HUES6 (cell line): ENCODE measurements around the gene CDH16.
"Not testable (repeated sequence)": the region's sequence is repeated elsewhere in the genome, so short reads cannot be mapped to it uniquely, and the experiment has no call there.

ENCODE experiments used
- H3K27ac ChIP-seq: 2 replicates; pipeline ENCODE4 v1.7.0; 2013; ENCODE audit warnings: low read depth, mild to moderate bottlenecking, low read length, inconsistent platforms
- H3K27me3 ChIP-seq: 2 replicates; pipeline ENCODE4 v1.6.1; 2013; ENCODE audit warnings: low read length; ENCODE audit not compliant: control insufficient read depth, insufficient read depth
- H3K36me3 ChIP-seq: 2 replicates; pipeline ENCODE4 v1.6.1; 2013; ENCODE audit warnings: low read length; ENCODE audit not compliant: control insufficient read depth, insufficient read depth
- H3K4me1 ChIP-seq: 2 replicates; pipeline ENCODE4 v1.6.1; 2013; ENCODE audit warnings: low read length; ENCODE audit not compliant: control insufficient read depth, insufficient read depth
- H3K4me3 ChIP-seq: 2 replicates; pipeline ENCODE4 v1.5.1; 2013; ENCODE audit warnings: low read depth, low read length
- H3K9ac ChIP-seq: one replicate; pipeline ENCODE4 v1.6.1; 2013; ENCODE audit warnings: mild to moderate bottlenecking, low read length
- H3K9me3 ChIP-seq: 2 replicates; pipeline ENCODE4 v1.6.1; 2013; ENCODE audit warnings: low read depth, low read length; ENCODE audit not compliant: control insufficient read depth, insufficient read depth

CDH16 gene

GRCh38 chr16:66946541-66946940, 27.9 kb upstream of the CDH16 start:
- Histone ChIP-seq H3K27ac (no peak overlapping the region), H3K9me3 (peaks cover 6% of the 10 kb centered on the region), H3K4me3 (no peak overlapping the region), H3K9ac (no peak overlapping the region), H3K4me1 (no peaks in the 10 kb centered on the region), H3K36me3 (peaks cover 25% of the 10 kb centered on the region), H3K27me3 (peaks cover 33% of the 10 kb centered on the region)

DNA sequence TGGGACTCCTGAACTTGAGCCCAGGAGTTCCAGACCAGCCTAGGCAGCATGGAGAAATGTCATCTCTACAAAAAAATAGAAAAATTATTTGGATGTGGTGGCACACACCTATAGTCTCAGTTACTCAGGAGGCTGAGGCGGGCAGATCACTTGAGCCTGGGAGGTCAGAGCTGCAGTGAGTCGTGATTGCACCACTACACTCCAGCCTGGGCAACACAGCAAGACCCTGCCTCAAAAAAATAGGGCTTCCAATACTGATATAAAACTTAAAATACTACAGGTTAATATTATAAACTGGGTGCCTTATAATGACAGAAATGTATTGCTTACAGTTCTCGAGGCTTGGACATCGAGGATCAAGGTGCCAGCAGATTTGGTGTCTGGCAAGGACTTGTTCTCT, 27.3 kb upstream of the CDH16 start:
- Histone ChIP-seq H3K9me3 (no peaks in the 10 kb centered on the region), H3K9ac (no peak overlapping the region), H3K4me3 (no peak overlapping the region), H3K4me1 (no peaks in the 10 kb centered on the region), H3K27me3 (peaks cover 33% of the 10 kb centered on the region), H3K36me3 (peaks cover 31% of the 10 kb centered on the region), H3K27ac (no peak overlapping the region)

DNA sequence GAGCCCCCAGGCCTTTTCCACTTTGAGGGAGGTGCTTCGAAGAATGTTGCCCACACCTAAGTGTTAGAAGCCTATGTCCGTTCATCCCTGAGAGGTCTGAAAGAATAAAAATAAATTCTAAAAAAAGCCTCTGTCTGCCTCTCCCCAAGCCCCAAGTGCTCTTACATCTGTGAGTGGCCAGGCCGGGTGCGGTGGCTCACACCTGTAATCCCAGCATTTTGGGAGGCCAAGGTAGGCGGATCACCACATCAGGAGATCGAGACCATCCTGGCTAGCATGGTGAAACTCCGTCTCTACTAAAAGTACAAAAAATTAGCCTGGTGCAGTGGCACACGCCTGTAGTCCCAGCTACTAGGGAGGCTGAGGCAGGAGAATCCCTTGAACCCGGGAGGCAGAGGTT, 26.3 kb upstream of the CDH16 start:
- H3K27ac ChIP-seq, H3K4me3 ChIP-seq, H3K9me3 ChIP-seq, H3K9ac ChIP-seq, H3K4me1 ChIP-seq: not testable (repeated sequence)
- Histone ChIP-seq H3K27me3 (peaks cover 28% of the 10 kb centered on the region), H3K36me3 (peaks cover 41% of the 10 kb centered on the region)

GRCh38 chr16:66944054-66944441, 25.4 kb upstream of the CDH16 start:
- H3K9ac ChIP-seq = no peak overlapping the region

DNA sequence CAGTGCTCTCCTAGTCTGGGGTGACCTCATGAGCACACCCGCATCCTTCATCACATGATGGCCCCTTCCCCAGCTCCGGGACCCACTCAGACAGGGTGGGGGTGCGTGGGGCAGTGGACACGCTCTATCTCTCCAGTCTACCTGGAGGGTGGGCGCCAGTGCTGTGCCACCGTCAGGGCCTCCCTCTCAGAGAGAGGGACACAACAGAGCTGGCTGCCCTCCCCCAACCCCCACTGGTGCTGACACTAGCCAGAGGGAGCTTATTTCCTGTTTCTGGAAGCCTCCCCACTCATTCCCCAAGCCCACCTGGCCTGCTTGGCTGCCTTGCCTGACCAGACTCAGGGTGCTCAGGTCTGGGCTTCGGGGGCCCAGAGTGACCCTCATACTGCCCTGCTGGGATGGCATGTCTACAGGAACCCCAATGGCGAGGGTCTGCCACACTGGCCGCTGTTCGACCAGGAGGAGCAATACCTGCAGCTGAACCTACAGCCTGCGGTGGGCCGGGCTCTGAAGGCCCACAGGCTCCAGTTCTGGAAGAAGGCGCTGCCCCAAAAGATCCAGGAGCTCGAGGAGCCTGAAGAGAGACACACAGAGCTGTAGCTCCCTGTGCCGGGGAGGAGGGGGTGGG, 24.9 kb upstream of the CDH16 start:
- Histone ChIP-seq H3K9ac (no peak overlapping the region), H3K36me3 (peaks cover 55% of the 10 kb centered on the region), H3K9me3 (no peaks in the 10 kb centered on the region), H3K4me3 (no peak overlapping the region), H3K27me3 (peaks cover 13% of the 10 kb centered on the region), H3K27ac (no peak overlapping the region), H3K4me1 (no peaks in the 10 kb centered on the region)

More at GRCh38 chr16:66944054-66944441, 25.4 kb upstream of the CDH16 start:
- H3K36me3 ChIP-seq = peaks cover 50% of the 10 kb centered on the region
- no peaks in the 10 kb centered on the region for H3K9me3 ChIP-seq
- H3K27ac ChIP-seq = no peak overlapping the region
- H3K4me3 ChIP-seq = no peak overlapping the region
- H3K27me3 ChIP-seq = peaks cover 18% of the 10 kb centered on the region
- no peaks in the 10 kb centered on the region for H3K4me1 ChIP-seq

DNA sequence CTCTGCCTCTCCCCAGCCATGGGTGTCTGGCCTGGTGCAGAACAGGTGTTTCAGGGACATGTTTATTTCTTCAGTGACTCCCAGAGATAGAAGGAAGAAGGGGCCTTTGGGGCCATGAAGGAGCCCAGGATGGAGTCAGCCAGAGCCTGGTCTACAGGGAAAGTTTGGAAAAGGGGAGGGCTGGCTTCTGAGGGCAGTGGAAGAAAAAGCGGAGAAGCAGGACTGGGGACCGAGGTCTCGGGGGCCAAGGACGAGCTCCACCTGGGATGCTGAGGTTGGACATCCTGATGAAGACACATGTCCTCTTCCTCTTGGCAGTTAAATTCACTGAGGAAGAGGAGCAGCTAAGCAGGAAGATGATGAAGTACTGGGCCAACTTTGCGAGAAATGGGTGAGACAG, 24.3 kb upstream of the CDH16 start:
- peaks cover 58% of the 10 kb centered on the region for H3K36me3 ChIP-seq
- peaks cover 8% of the 10 kb centered on the region for H3K27me3 ChIP-seq
- no peak overlapping the region for H3K9ac ChIP-seq
- H3K4me3 ChIP-seq = no peak overlapping the region
- no peak overlapping the region for H3K27ac ChIP-seq
- no peaks in the 10 kb centered on the region for H3K9me3 ChIP-seq
- H3K4me1 ChIP-seq = no peaks in the 10 kb centered on the region

DNA sequence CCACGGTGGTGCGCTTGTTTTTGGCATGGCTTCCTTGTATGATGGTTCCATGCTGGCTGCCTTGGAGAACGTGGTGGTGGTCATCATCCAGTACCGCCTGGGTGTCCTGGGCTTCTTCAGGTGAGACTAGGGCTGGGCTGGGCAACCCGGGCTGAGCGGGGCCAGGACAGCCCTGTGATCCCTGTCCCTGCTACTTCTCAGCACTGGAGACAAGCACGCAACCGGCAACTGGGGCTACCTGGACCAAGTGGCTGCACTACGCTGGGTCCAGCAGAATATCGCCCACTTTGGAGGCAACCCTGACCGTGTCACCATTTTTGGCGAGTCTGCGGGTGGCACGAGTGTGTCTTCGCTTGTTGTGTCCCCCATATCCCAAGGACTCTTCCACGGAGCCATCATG, 21.6 kb upstream of the CDH16 start:
- H3K9ac ChIP-seq = no peak overlapping the region
- H3K4me3 ChIP-seq = no peak overlapping the region
- H3K9me3 ChIP-seq = no peaks in the 10 kb centered on the region
- peaks cover 6% of the 10 kb centered on the region; the same call in 1 of the 2 replicates for H3K4me1 ChIP-seq
- no peak overlapping the region for H3K27ac ChIP-seq
- H3K36me3 ChIP-seq = peaks cover 58% of the 10 kb centered on the region
- H3K27me3 ChIP-seq = peaks cover 6% of the 10 kb centered on the region

DNA sequence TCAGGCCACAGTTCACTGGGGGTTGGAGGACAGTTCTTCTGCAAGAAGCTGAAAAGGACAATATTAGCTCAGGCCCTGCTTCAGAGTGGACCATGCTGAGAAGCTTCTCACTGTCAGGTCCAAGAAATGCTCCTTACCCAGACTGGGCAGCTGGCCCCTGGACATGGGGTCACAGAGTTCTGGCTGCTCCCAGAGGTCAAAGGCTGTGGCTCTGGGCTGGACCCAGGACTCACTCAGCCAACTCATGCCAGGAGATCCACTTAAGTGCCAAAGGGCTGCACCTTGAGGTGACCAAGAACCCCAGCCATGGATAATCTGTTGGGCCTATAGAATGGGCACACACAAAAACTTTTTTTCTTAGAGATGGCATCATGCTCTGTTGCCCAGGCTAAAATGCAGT, 20.7 kb upstream of the CDH16 start:
- Histone ChIP-seq H3K4me1 (peaks cover 7% of the 10 kb centered on the region; the same call in 1 of the 2 replicates), H3K27ac (no peak overlapping the region), H3K9ac (no peak overlapping the region), H3K27me3 (peaks cover 10% of the 10 kb centered on the region), H3K9me3 (no peaks in the 10 kb centered on the region), H3K36me3 (peaks cover 58% of the 10 kb centered on the region), H3K4me3 (no peak overlapping the region)

GRCh38 chr16:66937725-66938337, 19.1 kb upstream of the CDH16 start:
- H3K27ac ChIP-seq = no peak overlapping the region
- no peak overlapping the region for H3K9ac ChIP-seq
- H3K36me3 ChIP-seq = peaks cover 45% of the 10 kb centered on the region

DNA sequence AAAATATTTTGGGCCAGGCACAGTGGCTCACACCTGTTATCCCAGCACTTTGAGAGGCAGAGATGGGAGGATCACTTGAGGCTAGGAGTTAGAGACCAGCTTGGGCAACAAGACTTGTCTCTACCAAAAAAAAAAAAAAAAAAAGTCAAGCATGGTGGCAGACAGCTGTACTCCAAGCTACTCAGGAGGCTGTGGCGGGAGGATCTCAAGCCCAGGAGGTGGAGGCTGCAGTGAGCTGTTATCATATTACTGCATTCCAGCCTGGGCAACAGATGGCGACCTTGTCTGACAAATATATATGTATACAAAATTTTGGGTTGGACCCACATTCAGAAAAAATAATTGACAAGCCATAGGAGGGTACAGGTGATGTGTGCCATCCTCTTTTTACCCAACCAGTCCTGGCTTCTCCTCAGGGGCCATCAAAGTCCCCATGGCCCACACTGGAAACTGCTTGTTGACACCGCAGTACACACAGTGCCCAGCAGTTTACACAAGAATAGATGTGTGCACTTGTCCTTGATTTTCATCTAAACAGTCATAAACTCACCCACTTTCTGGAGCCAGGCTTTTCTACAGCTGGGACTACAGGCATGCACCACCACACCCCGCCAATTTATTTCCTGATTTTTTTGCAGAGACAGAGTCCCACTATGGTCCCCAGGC, 18.3 kb upstream of the CDH16 start:
- Histone ChIP-seq H3K4me1 (peaks cover 12% of the 10 kb centered on the region; the same call in 1 of the 2 replicates), H3K27me3 (peaks cover 10% of the 10 kb centered on the region), H3K27ac (no peak overlapping the region), H3K9me3 (no peaks in the 10 kb centered on the region), H3K4me3 (no peak overlapping the region), H3K9ac (no peak overlapping the region), H3K36me3 (peaks cover 41% of the 10 kb centered on the region)

More at GRCh38 chr16:66937725-66938337, 19.1 kb upstream of the CDH16 start:
- H3K27me3 ChIP-seq = peaks cover 10% of the 10 kb centered on the region
- peaks cover 12% of the 10 kb centered on the region; the same call in 1 of the 2 replicates for H3K4me1 ChIP-seq
- no peak overlapping the region for H3K4me3 ChIP-seq
- H3K9me3 ChIP-seq = no peaks in the 10 kb centered on the region

GRCh38 chr16:66936462-66936861, 17.8 kb upstream of the CDH16 start:
- Histone ChIP-seq H3K27me3 (peaks cover 10% of the 10 kb centered on the region), H3K4me1 (peaks cover 12% of the 10 kb centered on the region; the same call in 1 of the 2 replicates), H3K36me3 (peaks cover 39% of the 10 kb centered on the region), H3K4me3 (no peak overlapping the region), H3K27ac (no peak overlapping the region), H3K9ac (no peak overlapping the region), H3K9me3 (no peaks in the 10 kb centered on the region)
